Stomach (tissue), 9 donors: ENCODE measurements around the gene TRMT2A. TPM values are rescaled to one million over a fixed set of nuclear protein-coding genes. Genes with fewer than 3 reads are reported as not detected.

ENCODE experiments used
- DNase-seq, 2 donors: peaks; one replicate each; pipeline versions ENCODE4 v3.0.0 to v3.0.0-alpha.2; 2013 to 2019
- H3K27ac ChIP-seq, 5 donors: fragments of 200-600 bp in 4 of 5; sonication (generic) in 4 of 5; one replicate each; pipeline ENCODE4 v1.5.1; 2013 to 2019; ENCODE audit warnings: mild to moderate bottlenecking in 1 of 5, moderate library complexity in 1 of 5
- H3K27me3 ChIP-seq, 3 donors: fragments of 200-600 bp; sonication (generic); one replicate each; pipeline ENCODE4 v1.5.1; 2017 to 2019; ENCODE audit warnings: mixed run types in 1 of 3
- H3K36me3 ChIP-seq, 4 donors: fragments of 200-600 bp; sonication (generic); 1 replicate in 3 of 4; 2 replicates in 1 of 4; pipeline ENCODE4 v1.5.1; 2016 to 2019
- H3K4me1 ChIP-seq, 4 donors: fragments of 200-600 bp; sonication (generic); one replicate each; pipeline ENCODE4 v1.5.1; 2016 to 2019
- H3K4me3 ChIP-seq, 4 donors: fragments of 200-600 bp; sonication (generic) in 3 of 4; one replicate each; pipeline ENCODE4 v1.5.1; 2016 to 2019; ENCODE audit warnings: mild to moderate bottlenecking in 1 of 4
- H3K9me3 ChIP-seq, 4 donors: fragments of 200-600 bp; sonication (generic); one replicate each; pipeline ENCODE4 v1.5.1; 2016 to 2019
- CTCF ChIP-seq, 7 experiments: fragments of 450-650 bp in 4 of 7; fragments of 200-600 bp in 3 of 7; sonication (generic) in 3 of 7; IDR thresholded peaks; one replicate each; pipeline ENCODE4 v1.5.1; 2016 to 2019; ENCODE audit warnings: antibody characterized with exemption in 7 of 7, control low read depth in 2 of 7, mild to moderate bottlenecking in 1 of 7
- EP300 ChIP-seq: sonication (generic); formaldehyde crosslinking; IDR thresholded peaks from one replicate; pipeline ENCODE4 v1.6.1; 2017; ENCODE audit warnings: antibody characterized with exemption
- POLR2A ChIP-seq, 4 donors: fragments of 450-650 bp; IDR thresholded peaks; one replicate each; pipeline ENCODE4 v1.6.1; 2016; ENCODE audit warnings: antibody characterized with exemption in 4 of 4, control low read depth in 2 of 4, mild to moderate bottlenecking in 1 of 4, moderate library complexity in 1 of 4
- POLR2AphosphoS5 ChIP-seq, 3 donors: sonication (generic); formaldehyde crosslinking; IDR thresholded peaks; one replicate each; pipeline ENCODE4 v1.6.1; 2016; ENCODE audit warnings: antibody characterized with exemption in 3 of 3
- WGBS, 5 donors: extraction: QIAGEN DNeasy Blood & Tissue Kit in 3 of 5; methylation state at CpG; one replicate each; pipeline versions ENCODE4 v1.1.5 to v1.1.7; 2013 to 2018; 5-methylcytosine and 5-hydroxymethylcytosine counted together
- intact Hi-C: fragments of 100-400 bp; cut with DNase I; formaldehyde crosslinking; loops from one replicate; pipeline ENCODE4 v1.15.1; 2023; ENCODE audit warnings: low total_unique reads
- polyA plus RNA-seq, 3 donors: library from polyadenylated mRNA; stranded (reverse); fragments of 200-250 nt; gene quantifications; one replicate each; pipeline ENCODE4 v1.2.3, GENCODE V29; 2013
- total RNA-seq, 5 donors: library from RNA; depleted of rRNA; stranded (reverse); fragments of >200 nt; gene quantifications; one replicate each; pipeline versions ENCODE4 v1.1.0 to v1.2.3, GENCODE V29; 2014 to 2016
- donor health status: healthy with polysubstance abuse.
- donor health status: Bipolar disorder and iron deficiency.
- donor health status: healthy.

TRMT2A gene
- total and polyA plus RNA-seq, 8 donors: 17.9 to 143 (median 62.6) TPM

- peaks cover 0 to 7% (median 2%) of the 10 kb centered on the region in 4 donors for H3K4me1 ChIP-seq
- peaks cover 73 to 100% (median 98%) of the 10 kb centered on the region in 4 donors for H3K36me3 ChIP-seq
- TF ChIP-seq EP300 (no peak), CTCF (IDR thresholded peaks at IDR 0.05) (no peak), POLR2A (IDR thresholded peaks at IDR 0.05) (no peak), POLR2AphosphoS5 (IDR thresholded peaks at IDR 0.05) (no peak)
- intact Hi-C loops: no loop called here
- no peaks in the 10 kb centered on the region for H3K27me3 ChIP-seq
- 90 to 100% (median 94%) methylated on average over 9 to 10 of the region's 10 CpGs for WGBS, 5 donors
- no peak overlapping the region for H3K27ac ChIP-seq
- no peak for DNase-seq
- no peak overlapping the region for H3K4me3 ChIP-seq
- H3K9me3 ChIP-seq: no peaks in the 10 kb centered on the region
Observed at GRCh38 chr22:20106849-20107237, 10.2 kb downstream of the TRMT2A start.

GRCh38 chr22:20106205-20106848 lies 10.7 kb downstream of the TRMT2A start:
- no peak for DNase-seq
- 79 to 91% (median 89%) methylated on average over 20 of the region's 20 CpGs for WGBS, 5 donors

GRCh38 chr22:20105456-20106204 lies 11.4 kb downstream of the TRMT2A start:
- no peak for DNase-seq
- H3K27ac ChIP-seq: no peak overlapping the region
- WGBS, 5 donors: 94 to 99% (median 97%) methylated on average over 7 of the region's 7 CpGs
- H3K4me3 ChIP-seq: no peak overlapping the region
- intact Hi-C loops: no loop called here
- H3K27me3 ChIP-seq: no peaks in the 10 kb centered on the region
- no peaks in the 10 kb centered on the region for H3K4me1 ChIP-seq
- H3K36me3 ChIP-seq: peaks cover 77 to 100% (median 98%) of the 10 kb centered on the region in 4 donors
- H3K9me3 ChIP-seq: no peaks in the 10 kb centered on the region
- TF ChIP-seq EP300: no peak
- no peak for TF ChIP-seq POLR2AphosphoS5 (IDR thresholded peaks at IDR 0.05)
- TF ChIP-seq POLR2A (IDR thresholded peaks at IDR 0.05): no peak
- no peak for TF ChIP-seq CTCF (IDR thresholded peaks at IDR 0.05)

More at GRCh38 chr22:20106205-20106848, 10.7 kb downstream of the TRMT2A start:
- intact Hi-C loops: no loop called here
- Histone ChIP-seq H3K27me3 (no peaks in the 10 kb centered on the region), H3K4me3 (no peak overlapping the region), H3K36me3 (peaks cover 71 to 100% (median 98%) of the 10 kb centered on the region in 4 donors), H3K9me3 (no peaks in the 10 kb centered on the region), H3K4me1 (peaks cover 0 to 2% (median 0%) of the 10 kb centered on the region in 4 donors), H3K27ac (no peak overlapping the region)
- TF ChIP-seq POLR2AphosphoS5 (IDR thresholded peaks at IDR 0.05) (no peak), CTCF (IDR thresholded peaks at IDR 0.05) (no peak), EP300 (no peak), POLR2A (IDR thresholded peaks at IDR 0.05) (no peak)

- TF ChIP-seq CTCF (IDR thresholded peaks at IDR 0.05) (no peak), EP300 (no peak), POLR2AphosphoS5 (IDR thresholded peaks at IDR 0.05) (no peak), POLR2A (IDR thresholded peaks at IDR 0.05) (no peak)
- peaks cover 0 to 6% (median 0%) of the 10 kb centered on the region in 4 donors for H3K4me1 ChIP-seq
- no peak overlapping the region for H3K27ac ChIP-seq
- 89 to 92% (median 92%) methylated on average over 12 of the region's 12 CpGs for WGBS, 5 donors
- H3K27me3 ChIP-seq: no peaks in the 10 kb centered on the region
- H3K4me3 ChIP-seq: no peak overlapping the region
- no peak for DNase-seq
- peaks cover 66 to 100% (median 98%) of the 10 kb centered on the region in 4 donors for H3K36me3 ChIP-seq
- intact Hi-C loops: no loop called here
- no peaks in the 10 kb centered on the region for H3K9me3 ChIP-seq
Observed at GRCh38 chr22:20102203-20102780, 14.7 kb downstream of the TRMT2A start.
